KMS-11 (cell line): ENCODE results near the gene POMC.
"Not testable (repeated sequence)": the region's sequence is repeated elsewhere in the genome, so short reads cannot be mapped to it uniquely, and the experiment has no call there.

Experiments used
- H2AFZ ChIP-seq: fragments of 200-600 bp; sonication (generic); 2 replicates; pipeline ENCODE4 v1.6.1; 2016; ENCODE audit warnings: antibody characterized with exemption, mixed run types, low read depth
- H3K27ac ChIP-seq: fragments of 200-600 bp; sonication (generic); 2 replicates; pipeline ENCODE4 v1.6.1; 2016; ENCODE audit warnings: mild to moderate bottlenecking, mixed run types
- H3K27me3 ChIP-seq: fragments of 200-600 bp; sonication (generic); 2 replicates; pipeline ENCODE4 v1.6.1; 2017; ENCODE audit warnings: mild to moderate bottlenecking, low read depth, mixed run types, moderate library complexity; ENCODE audit not compliant: insufficient read depth
- H3K36me3 ChIP-seq: fragments of 200-600 bp; sonication (generic); 2 replicates; pipeline ENCODE4 v1.6.1; 2017; ENCODE audit warnings: mild to moderate bottlenecking, mixed run types; ENCODE audit not compliant: insufficient read depth
- H3K4me1 ChIP-seq: fragments of 200-600 bp; sonication (generic); 2 replicates; pipeline ENCODE4 v1.6.1; 2016; ENCODE audit warnings: mild to moderate bottlenecking, low read depth, mixed run types; ENCODE audit not compliant: poor library complexity, severe bottlenecking
- H3K4me2 ChIP-seq: fragments of 200-600 bp; sonication (generic); 2 replicates; pipeline ENCODE4 v1.7.0; 2016; ENCODE audit warnings: mild to moderate bottlenecking, mixed run types
- H3K4me3 ChIP-seq: fragments of 200-600 bp; sonication (generic); IDR thresholded peaks from 2 replicates; pipeline ENCODE4 v1.6.1; 2017; ENCODE audit warnings: low read depth, low read length, mixed read lengths; ENCODE audit not compliant: insufficient read depth
- H3K79me2 ChIP-seq: fragments of 200-600 bp; sonication (generic); 2 replicates; pipeline ENCODE4 v1.6.1; 2016; ENCODE audit warnings: low read depth, mixed run types; ENCODE audit not compliant: insufficient read depth
- H3K9ac ChIP-seq: fragments of 200-600 bp; sonication (generic); 2 replicates; pipeline ENCODE4 v1.6.1; 2016; ENCODE audit warnings: mild to moderate bottlenecking, mixed run types
- H4K20me1 ChIP-seq: fragments of 200-600 bp; sonication (generic); 2 replicates; pipeline ENCODE4 v1.6.1; 2016; ENCODE audit warnings: mild to moderate bottlenecking, mixed run types; ENCODE audit not compliant: insufficient read depth
- TF ChIP-seq, protein P1 (sequence below): fragments of 200-600 bp; sonication (generic); conservative IDR thresholded peaks from 2 replicates; pipeline ENCODE4 v1.6.1; 2017; ENCODE audit warnings: low read depth, mild to moderate bottlenecking, antibody characterized with exemption, low read length, moderate library complexity, mixed read lengths

POMC gene

DNA sequence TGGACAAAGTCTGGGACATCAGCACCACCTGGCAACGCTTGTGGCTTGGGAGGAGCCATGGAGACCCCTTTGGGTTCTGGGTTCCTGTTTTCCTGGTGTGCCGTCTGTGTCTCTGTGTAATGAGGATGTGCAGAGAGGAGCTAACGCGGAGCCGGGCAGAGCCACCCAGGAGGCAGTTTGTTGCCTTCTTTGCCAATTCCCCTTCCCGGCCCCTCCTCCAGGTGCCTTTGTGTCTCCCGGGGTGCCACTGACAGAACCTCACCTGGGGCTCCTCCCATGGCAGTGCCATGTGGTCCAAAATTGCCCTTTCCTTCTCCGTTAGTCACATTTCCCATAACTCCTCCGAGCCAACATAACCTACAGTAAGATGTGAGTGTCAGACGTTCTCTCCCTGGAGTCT lies 13.0 kb downstream of the POMC start:
- Histone ChIP-seq H3K79me2 (no peaks in the 10 kb centered on the region), H4K20me1 (no peaks in the 10 kb centered on the region), H3K27me3 (no peaks in the 10 kb centered on the region), H3K4me1 (no peaks in the 10 kb centered on the region), H3K9ac (no peak overlapping the region), H3K27ac (no peak overlapping the region), H2AFZ (no peak overlapping the region), H3K36me3 (no peaks in the 10 kb centered on the region), H3K4me3 (no peak overlapping the region), H3K4me2 (no peak overlapping the region)
- TF ChIP-seq, protein P1, sequence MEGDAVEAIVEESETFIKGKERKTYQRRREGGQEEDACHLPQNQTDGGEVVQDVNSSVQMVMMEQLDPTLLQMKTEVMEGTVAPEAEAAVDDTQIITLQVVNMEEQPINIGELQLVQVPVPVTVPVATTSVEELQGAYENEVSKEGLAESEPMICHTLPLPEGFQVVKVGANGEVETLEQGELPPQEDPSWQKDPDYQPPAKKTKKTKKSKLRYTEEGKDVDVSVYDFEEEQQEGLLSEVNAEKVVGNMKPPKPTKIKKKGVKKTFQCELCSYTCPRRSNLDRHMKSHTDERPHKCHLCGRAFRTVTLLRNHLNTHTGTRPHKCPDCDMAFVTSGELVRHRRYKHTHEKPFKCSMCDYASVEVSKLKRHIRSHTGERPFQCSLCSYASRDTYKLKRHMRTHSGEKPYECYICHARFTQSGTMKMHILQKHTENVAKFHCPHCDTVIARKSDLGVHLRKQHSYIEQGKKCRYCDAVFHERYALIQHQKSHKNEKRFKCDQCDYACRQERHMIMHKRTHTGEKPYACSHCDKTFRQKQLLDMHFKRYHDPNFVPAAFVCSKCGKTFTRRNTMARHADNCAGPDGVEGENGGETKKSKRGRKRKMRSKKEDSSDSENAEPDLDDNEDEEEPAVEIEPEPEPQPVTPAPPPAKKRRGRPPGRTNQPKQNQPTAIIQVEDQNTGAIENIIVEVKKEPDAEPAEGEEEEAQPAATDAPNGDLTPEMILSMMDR: no peak

DNA sequence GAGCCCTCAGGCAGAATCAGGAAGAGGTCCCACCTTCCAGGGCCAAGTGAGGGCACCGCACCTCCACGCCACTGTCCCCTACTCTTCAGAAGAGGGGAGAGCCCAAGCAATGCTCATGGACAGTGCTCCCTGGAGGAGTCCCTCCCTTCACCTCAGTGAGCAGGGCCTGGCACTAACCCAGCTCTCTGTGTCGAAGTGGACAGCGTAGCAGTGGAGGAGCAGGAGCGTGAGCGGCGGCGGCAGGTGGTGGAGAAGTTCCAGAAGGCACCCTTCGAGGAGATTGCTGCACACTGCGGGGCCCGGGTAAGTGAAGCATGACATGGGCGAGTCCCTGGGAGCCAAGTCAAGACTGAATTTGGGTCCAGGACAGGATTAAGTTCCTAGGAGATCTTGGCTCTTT lies 16.7 kb downstream of the POMC start:
- Histone ChIP-seq H2AFZ (no peak overlapping the region), H3K79me2 (no peaks in the 10 kb centered on the region), H3K9ac (no peak overlapping the region), H3K4me3 (no peak overlapping the region), H3K4me1 (no peaks in the 10 kb centered on the region), H3K27ac (no peak overlapping the region), H4K20me1 (no peaks in the 10 kb centered on the region), H3K36me3 (no peaks in the 10 kb centered on the region), H3K4me2 (no peak overlapping the region), H3K27me3 (no peaks in the 10 kb centered on the region)
- TF ChIP-seq, protein P1: no peak

DNA sequence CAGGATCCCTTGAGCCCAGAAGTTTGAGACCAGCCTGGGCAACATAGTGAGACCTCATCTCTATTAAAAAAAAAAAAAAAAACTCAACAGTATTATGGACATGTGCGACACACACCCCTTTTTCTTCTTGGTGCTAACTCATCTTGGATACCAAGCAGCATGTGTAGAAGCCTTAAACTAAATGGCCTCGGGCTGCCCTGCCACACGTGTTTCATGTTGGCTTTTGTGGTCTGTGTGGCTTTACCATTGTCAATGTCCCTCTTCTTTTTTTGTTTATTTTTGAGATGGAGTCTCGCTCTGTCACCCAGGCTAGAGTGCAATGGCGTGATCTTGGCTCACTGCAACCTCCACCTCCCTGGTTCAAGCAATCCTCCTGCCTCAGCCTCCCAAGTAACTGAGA lies 17.4 kb downstream of the POMC start:
- not testable (repeated sequence) for H3K79me2 ChIP-seq, H4K20me1 ChIP-seq, H3K9ac ChIP-seq, H3K27ac ChIP-seq, H3K36me3 ChIP-seq, H3K4me3 ChIP-seq, H3K4me1 ChIP-seq, H3K27me3 ChIP-seq, H3K4me2 ChIP-seq, H2AFZ ChIP-seq

DNA sequence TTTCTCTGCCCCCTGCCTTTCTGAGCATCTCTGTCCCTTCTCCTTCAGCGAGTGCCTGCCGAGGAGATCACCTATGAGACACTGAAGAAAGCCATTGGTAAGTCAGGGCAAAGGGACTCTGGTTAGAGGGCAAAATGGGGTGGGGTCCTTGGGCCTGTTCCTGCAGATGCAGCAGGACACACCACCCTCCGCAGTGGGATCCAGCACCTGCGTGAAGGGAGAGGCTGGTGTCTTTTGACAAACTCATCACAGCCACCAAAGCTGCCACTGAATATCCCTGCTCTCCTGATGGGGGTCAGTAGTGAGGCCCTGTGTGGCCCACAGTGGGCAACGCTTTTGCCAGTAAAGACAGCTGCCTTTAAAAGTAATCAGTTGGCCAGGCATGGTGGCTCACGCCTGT lies 18.7 kb downstream of the POMC start:
- Histone ChIP-seq H3K9ac (no peak overlapping the region), H3K27me3 (no peaks in the 10 kb centered on the region), H3K27ac (no peak overlapping the region), H3K4me1 (no peaks in the 10 kb centered on the region), H3K79me2 (no peaks in the 10 kb centered on the region), H3K36me3 (no peaks in the 10 kb centered on the region), H2AFZ (no peak overlapping the region), H4K20me1 (no peaks in the 10 kb centered on the region), H3K4me3 (no peak overlapping the region), H3K4me2 (no peak overlapping the region)
- TF ChIP-seq, protein P1: no peak

DNA sequence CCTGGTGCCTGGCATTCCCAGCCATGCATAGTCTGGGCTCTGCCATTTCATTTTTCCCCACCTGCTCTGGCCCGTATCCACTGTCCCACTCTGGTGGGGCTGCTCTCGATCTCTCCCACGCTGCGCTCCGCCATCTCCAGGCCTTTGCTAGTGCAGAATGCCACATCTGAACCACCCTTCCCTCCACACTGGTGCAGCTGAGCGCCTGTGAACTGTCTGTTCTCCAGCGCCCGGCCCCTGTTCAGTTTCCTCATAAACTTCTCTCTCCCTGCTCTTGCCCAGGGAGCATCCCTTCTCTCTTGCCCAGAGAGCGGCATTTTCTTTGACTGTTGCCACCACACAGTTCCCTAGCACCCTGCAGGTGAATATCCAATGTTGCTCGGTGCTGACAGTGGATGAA lies 21.5 kb downstream of the POMC start:
- H3K27ac ChIP-seq: no peak overlapping the region
- H3K27me3 ChIP-seq: no peaks in the 10 kb centered on the region
- TF ChIP-seq, protein P1: no peak
- H3K9ac ChIP-seq: no peak overlapping the region
- no peaks in the 10 kb centered on the region for H3K4me1 ChIP-seq
- H2AFZ ChIP-seq: no peak overlapping the region
- no peaks in the 10 kb centered on the region for H3K36me3 ChIP-seq
- H3K4me3 ChIP-seq: no peak overlapping the region
- no peaks in the 10 kb centered on the region for H3K79me2 ChIP-seq
- no peak overlapping the region for H3K4me2 ChIP-seq
- no peaks in the 10 kb centered on the region for H4K20me1 ChIP-seq
